ENCODE measurements around the gene PSMA6. TPM values are rescaled to one million over a fixed set of nuclear protein-coding genes. Genes with fewer than 3 reads are reported as not detected.
"Not testable (repeated sequence)": the region's sequence is repeated elsewhere in the genome, so short reads cannot be mapped to it uniquely, and the experiment has no call there.

Gene PSMA6
- total RNA-seq, 1 experiment from 2014 or later = 392 TPM

DNA sequence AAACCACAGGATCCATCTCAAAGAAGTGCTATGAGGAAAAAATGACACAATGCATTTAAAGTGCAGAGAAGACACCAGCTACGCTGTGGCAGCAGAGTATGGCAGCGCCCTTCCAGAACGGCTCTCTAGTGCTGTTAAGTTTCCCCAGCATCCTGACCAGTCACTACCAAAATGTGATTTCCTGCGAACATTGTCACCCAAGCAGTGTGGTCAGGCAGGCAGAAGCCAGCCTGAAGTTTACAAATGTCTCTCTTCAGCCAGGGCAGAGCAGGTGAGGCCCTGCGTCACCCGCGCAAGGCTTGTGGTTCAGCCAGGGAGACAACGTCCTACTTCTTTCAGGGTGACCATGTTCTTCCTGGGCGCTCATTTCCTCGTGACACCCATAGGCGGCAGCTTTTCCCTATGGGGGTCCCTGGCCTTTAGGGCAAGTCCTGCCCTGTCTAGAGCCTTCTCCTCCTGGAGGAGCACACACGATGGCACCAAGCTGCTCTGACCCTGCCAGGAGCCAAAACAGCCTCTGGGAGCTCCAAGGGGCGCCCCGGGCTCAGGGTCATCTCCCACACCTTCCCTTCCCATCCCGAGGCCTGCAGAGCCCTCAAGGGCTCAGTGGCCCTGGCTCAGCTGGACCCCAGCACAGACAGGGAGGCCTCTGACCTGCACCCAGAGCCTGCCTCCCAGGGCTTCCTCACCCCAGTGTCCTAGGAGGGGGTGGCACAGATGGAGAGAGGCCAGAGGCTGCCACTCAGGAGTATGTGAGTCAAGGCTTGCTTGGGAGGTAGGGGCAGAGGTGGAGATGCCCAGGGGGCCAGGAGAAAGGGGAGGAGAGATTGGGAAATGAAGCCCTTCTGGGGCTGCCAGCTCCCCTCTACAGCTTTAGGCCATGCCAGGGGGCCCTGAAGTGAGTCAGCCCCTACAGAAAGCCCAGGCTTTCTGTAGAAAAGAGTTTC, 41.9 kb downstream of the PSMA6 start:
- POLR2A ChIA-PET (ENCODE audit: low non-redundant PET) = no interaction called here
- H3K4me1 ChIP-seq (ENCODE audit: insufficient read depth, low read length, poor library complexity, severe bottlenecking) = no peaks in the 10 kb centered on the region

DNA sequence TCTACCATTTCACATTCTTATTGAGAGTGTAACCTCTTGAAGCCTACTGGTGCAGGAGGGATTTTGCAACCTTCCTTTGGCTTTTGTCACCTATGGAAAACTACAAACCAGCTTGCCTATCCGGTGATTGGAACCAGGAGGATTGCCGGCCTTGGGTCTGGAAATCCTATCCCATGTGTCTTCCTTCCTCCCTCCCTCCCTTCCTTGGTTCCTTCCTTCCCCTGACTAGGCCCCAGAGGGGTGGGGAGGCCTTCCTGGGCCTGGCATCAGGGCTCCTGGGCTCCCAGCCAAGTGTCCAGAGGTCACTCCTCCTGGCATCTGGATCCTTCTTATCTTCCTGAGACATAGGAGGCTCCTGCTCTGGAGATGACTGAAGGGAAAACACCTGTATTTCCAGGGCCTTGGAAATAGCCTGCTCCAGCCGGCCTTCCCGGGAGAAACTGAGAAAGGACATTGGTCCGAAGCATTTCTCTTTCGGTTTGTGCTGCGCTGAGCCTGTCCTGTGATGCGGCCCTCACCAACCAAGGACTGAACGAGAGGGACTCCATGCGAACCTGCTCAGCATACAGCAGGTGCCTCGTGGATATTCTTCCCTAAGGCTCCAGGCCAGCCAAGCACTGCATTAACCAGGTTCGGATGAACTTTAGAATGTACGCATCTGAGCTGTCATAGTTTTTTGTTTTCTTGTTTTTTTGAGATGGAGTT, 43.4 kb downstream of the PSMA6 start:
- Histone ChIP-seq H3K4me3 (ENCODE audit: low read depth, low read length, poor library complexity, severe bottlenecking) (no peak overlapping the region), H3K36me3 (ENCODE audit: insufficient read depth, low read length, poor library complexity, severe bottlenecking) (no peaks in the 10 kb centered on the region), H3K27ac (ENCODE audit: low read depth, low read length, poor library complexity, severe bottlenecking) (no peak overlapping the region), H3K27me3 (replicated peaks; ENCODE audit: insufficient read depth, low read depth, low read length, poor library complexity) (no peaks in the 10 kb centered on the region), H3K9me3 (ENCODE audit: low read depth, low read length, poor library complexity, severe bottlenecking) (no peaks in the 10 kb centered on the region), H3K4me1 (ENCODE audit: insufficient read depth, low read length, poor library complexity, severe bottlenecking) (no peaks in the 10 kb centered on the region)
- intact Hi-C loops (cut with micrococcal nuclease; ENCODE audit: unreplicated experiment) = no loop called here
- ChIA-PET POLR2A (ENCODE audit: low non-redundant PET) (no interaction called here), CTCF (no interaction called here)
- no peak for DNase-seq (ENCODE audit: low spot score)
- TF ChIP-seq EZH2 (IDR thresholded peaks at IDR 0.05; ENCODE audit: borderline replicate concordance, low read depth, low read length, poor library complexity, severe bottlenecking) = no peak
- TF ChIP-seq, protein P1, sequence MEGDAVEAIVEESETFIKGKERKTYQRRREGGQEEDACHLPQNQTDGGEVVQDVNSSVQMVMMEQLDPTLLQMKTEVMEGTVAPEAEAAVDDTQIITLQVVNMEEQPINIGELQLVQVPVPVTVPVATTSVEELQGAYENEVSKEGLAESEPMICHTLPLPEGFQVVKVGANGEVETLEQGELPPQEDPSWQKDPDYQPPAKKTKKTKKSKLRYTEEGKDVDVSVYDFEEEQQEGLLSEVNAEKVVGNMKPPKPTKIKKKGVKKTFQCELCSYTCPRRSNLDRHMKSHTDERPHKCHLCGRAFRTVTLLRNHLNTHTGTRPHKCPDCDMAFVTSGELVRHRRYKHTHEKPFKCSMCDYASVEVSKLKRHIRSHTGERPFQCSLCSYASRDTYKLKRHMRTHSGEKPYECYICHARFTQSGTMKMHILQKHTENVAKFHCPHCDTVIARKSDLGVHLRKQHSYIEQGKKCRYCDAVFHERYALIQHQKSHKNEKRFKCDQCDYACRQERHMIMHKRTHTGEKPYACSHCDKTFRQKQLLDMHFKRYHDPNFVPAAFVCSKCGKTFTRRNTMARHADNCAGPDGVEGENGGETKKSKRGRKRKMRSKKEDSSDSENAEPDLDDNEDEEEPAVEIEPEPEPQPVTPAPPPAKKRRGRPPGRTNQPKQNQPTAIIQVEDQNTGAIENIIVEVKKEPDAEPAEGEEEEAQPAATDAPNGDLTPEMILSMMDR (conservative IDR thresholded peaks at IDR 0.05; ENCODE audit: low read depth, low read length) = no peak
- BruUV-seq (replicated peaks) = no TSS peak

More for the DNA sequence above, 41.9 kb downstream of the PSMA6 start:
- CTCF ChIA-PET = no interaction called here
- no TSS peak for BruUV-seq (replicated peaks)
- H3K4me3 ChIP-seq (ENCODE audit: low read depth, low read length, poor library complexity, severe bottlenecking) = no peak overlapping the region
- H3K27me3 ChIP-seq (replicated peaks; ENCODE audit: insufficient read depth, low read depth, low read length, poor library complexity) = no peaks in the 10 kb centered on the region
- no peaks in the 10 kb centered on the region for H3K9me3 ChIP-seq (ENCODE audit: low read depth, low read length, poor library complexity, severe bottlenecking)
- no peaks in the 10 kb centered on the region for H3K36me3 ChIP-seq (ENCODE audit: insufficient read depth, low read length, poor library complexity, severe bottlenecking)
- no peak for DNase-seq (ENCODE audit: low spot score)
- intact Hi-C loops (cut with micrococcal nuclease; ENCODE audit: unreplicated experiment) = no loop called here
- no peak overlapping the region for H3K27ac ChIP-seq (ENCODE audit: low read depth, low read length, poor library complexity, severe bottlenecking)
- TF ChIP-seq EZH2 (IDR thresholded peaks at IDR 0.05; ENCODE audit: borderline replicate concordance, low read depth, low read length, poor library complexity, severe bottlenecking) = no peak
- TF ChIP-seq, protein P1 (conservative IDR thresholded peaks at IDR 0.05; ENCODE audit: low read depth, low read length) = no peak

DNA sequence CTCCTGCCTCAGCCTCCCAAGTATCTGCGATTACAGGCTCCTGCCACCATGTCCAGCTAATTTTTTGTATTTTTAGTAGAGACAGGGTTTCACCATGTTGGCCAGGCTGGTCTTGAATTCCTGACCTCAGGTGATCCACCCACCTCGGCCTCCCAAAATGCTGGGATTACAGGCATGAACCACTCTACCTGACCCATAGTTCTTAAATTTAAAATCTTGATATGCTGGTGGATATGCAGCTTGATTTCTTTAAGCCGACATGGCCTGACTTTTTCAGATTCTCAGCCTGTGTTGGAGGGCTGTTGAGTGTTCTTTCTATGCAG, 44.0 kb downstream of the PSMA6 start:
- CTCF ChIA-PET; POLR2A ChIA-PET (ENCODE audit: low non-redundant PET): not testable (repeated sequence)

More for the DNA sequence above, 44.0 kb downstream of the PSMA6 start:
- intact Hi-C loops (cut with micrococcal nuclease; ENCODE audit: unreplicated experiment); BruUV-seq (replicated peaks); H3K27me3 ChIP-seq (replicated peaks; ENCODE audit: insufficient read depth, low read depth, low read length, poor library complexity); H3K4me3 ChIP-seq (ENCODE audit: low read depth, low read length, poor library complexity, severe bottlenecking); H3K4me1 ChIP-seq (ENCODE audit: insufficient read depth, low read length, poor library complexity, severe bottlenecking); H3K27ac ChIP-seq (ENCODE audit: low read depth, low read length, poor library complexity, severe bottlenecking); DNase-seq (ENCODE audit: low spot score); H3K9me3 ChIP-seq (ENCODE audit: low read depth, low read length, poor library complexity, severe bottlenecking); H3K36me3 ChIP-seq (ENCODE audit: insufficient read depth, low read length, poor library complexity, severe bottlenecking): not testable (repeated sequence)
